LNCaP clone FGC (cell line): ENCODE results near the gene MICAL2.

Experiments used
- DNase-seq: peaks from one replicate; pipeline ENCODE4 v3.0.0-alpha.2; 2011; ENCODE audit warnings: low read depth
- H3K4me3 ChIP-seq: 2 replicates; pipeline ENCODE4 v1.5.1; 2011; ENCODE audit warnings: mild to moderate bottlenecking, low read depth, low read length, control low read depth
- CTCF ChIP-seq: IDR thresholded peaks from 2 replicates; pipeline ENCODE4 v1.5.1; 2012; ENCODE audit warnings: mild to moderate bottlenecking; ENCODE audit not compliant: control insufficient read depth, insufficient read depth; ENCODE audit errors: extremely low read depth

Gene MICAL2

GRCh38 chr11:12245549-12246016 is 135.2 kb downstream of the MICAL2 start:
- DNase-seq, result no peak
- TF ChIP-seq CTCF, result no peak

DNA sequence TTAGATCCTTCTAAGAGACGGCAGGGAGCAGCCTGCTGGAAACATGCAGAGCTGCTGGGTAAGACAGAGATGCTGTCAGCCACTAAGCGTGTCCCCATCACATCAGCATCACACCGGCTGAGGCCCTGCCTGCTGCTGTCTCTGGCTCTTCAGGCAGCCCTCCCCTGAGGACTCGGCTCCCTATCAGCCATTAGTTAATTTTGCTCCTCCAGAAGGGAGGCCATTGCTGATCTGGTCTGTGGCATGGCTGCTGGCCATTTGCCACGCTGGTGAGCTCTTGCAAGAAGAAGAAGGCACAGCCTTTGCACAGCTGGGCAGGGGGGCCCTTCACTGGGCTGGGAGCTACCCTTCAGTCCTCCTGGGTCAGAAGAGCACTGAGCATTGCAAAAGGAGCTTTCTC is 135.8 kb downstream of the MICAL2 start:
- no peak for TF ChIP-seq CTCF
- no peak for DNase-seq
- H3K4me3 ChIP-seq, result no peak overlapping the region

More at GRCh38 chr11:12245549-12246016, 135.2 kb downstream of the MICAL2 start:
- H3K4me3 ChIP-seq, result no peak overlapping the region

- no peak overlapping the region for H3K4me3 ChIP-seq
- no peak for TF ChIP-seq CTCF
- no peak for DNase-seq
Observed at GRCh38 chr11:12246989-12247388, 136.6 kb downstream of the MICAL2 start.

- no peak for DNase-seq
Observed at GRCh38 chr11:12247543-12248254, 137.3 kb downstream of the MICAL2 start.

GRCh38 chr11:12248330-12248729 is 137.9 kb downstream of the MICAL2 start:
- peak; percentile 100 for DNase-seq
- no peak overlapping the region for H3K4me3 ChIP-seq
- TF ChIP-seq CTCF, result no peak

More at GRCh38 chr11:12247543-12248254, 137.3 kb downstream of the MICAL2 start:
- H3K4me3 ChIP-seq, result no peak overlapping the region
- TF ChIP-seq CTCF, result no peak

- no peak overlapping the region for H3K4me3 ChIP-seq
- TF ChIP-seq CTCF, result no peak
- DNase-seq, result peak; percentile 96
Observed at GRCh38 chr11:12249590-12250260, 139.3 kb downstream of the MICAL2 start.
